Uterus (tissue), 4 donors: ENCODE measurements around the gene COL23A1. TPM values are rescaled to one million over a fixed set of nuclear protein-coding genes. Genes with fewer than 3 reads are reported as not detected.

Experiments used
- DNase-seq, 2 donors: peaks; one replicate each; pipeline ENCODE4 v3.0.0-alpha.2; 2019 to 2020
- H3K27ac ChIP-seq, 2 donors: fragments of 200-600 bp; sonication (generic); 1 replicate in 1 of 2; 2 replicates in 1 of 2; pipeline ENCODE4 v1.5.1; 2016 to 2018
- H3K27me3 ChIP-seq, 2 donors: fragments of 200-600 bp; sonication (generic); one replicate each; pipeline ENCODE4 v1.5.1; 2018 to 2019; ENCODE audit warnings: control low read depth in 1 of 2
- H3K36me3 ChIP-seq, 2 donors: fragments of 200-600 bp; sonication (generic); one replicate each; pipeline ENCODE4 v1.5.1; 2019; ENCODE audit warnings: control low read depth in 1 of 2
- H3K4me1 ChIP-seq, 2 donors: fragments of 200-600 bp; sonication (generic); one replicate each; pipeline ENCODE4 v1.5.1; 2018 to 2019; ENCODE audit warnings: control low read depth in 1 of 2
- H3K4me3 ChIP-seq, 2 donors: fragments of 200-600 bp; sonication (generic); 1 replicate in 1 of 2; 2 replicates in 1 of 2; pipeline ENCODE4 v1.5.1; 2018 to 2019; ENCODE audit warnings: mild to moderate bottlenecking in 1 of 2
- H3K9me3 ChIP-seq, 2 donors: fragments of 200-600 bp; sonication (generic); one replicate each; pipeline ENCODE4 v1.5.1; 2019; ENCODE audit warnings: control low read depth in 1 of 2
- POLR2A ChIP-seq, 2 donors: fragments of 450-650 bp; IDR thresholded peaks; one replicate each; pipeline ENCODE4 v1.6.1; 2016; ENCODE audit warnings: antibody characterized with exemption in 2 of 2, mild to moderate bottlenecking in 1 of 2, moderate library complexity in 1 of 2
- intact Hi-C: fragments of 100-400 bp; cut with DNase I; formaldehyde crosslinking; loops from one replicate; pipeline ENCODE4 v1.15.1; 2023; ENCODE audit warnings: low total_unique reads
- total RNA-seq, 4 donors: library from RNA; depleted of rRNA in 3 of 4; stranded (reverse); fragments of >200 nt in 3 of 4; gene quantifications; one replicate each; pipeline versions ENCODE4 v1.1.0 to v1.2.4, GENCODE V29; 2014 to 2023
- TF ChIP-seq, protein P1 (sequence below), 4 experiments: fragments of 200-600 bp in 2 of 4; fragments of 450-650 bp in 2 of 4; sonication (generic) in 2 of 4; IDR thresholded peaks; one replicate each; pipeline ENCODE4 v1.5.1; 2016 to 2019; ENCODE audit warnings: antibody characterized with exemption in 4 of 4, mild to moderate bottlenecking in 2 of 4, moderate library complexity in 1 of 4
- donor health status: DM: yes; HTN: yes; CAD: no.

COL23A1 gene
- total RNA-seq, 4 donors from 2014 or later: 0.85 to 7.6 (median 2.0) TPM; not detected in 1

DNA sequence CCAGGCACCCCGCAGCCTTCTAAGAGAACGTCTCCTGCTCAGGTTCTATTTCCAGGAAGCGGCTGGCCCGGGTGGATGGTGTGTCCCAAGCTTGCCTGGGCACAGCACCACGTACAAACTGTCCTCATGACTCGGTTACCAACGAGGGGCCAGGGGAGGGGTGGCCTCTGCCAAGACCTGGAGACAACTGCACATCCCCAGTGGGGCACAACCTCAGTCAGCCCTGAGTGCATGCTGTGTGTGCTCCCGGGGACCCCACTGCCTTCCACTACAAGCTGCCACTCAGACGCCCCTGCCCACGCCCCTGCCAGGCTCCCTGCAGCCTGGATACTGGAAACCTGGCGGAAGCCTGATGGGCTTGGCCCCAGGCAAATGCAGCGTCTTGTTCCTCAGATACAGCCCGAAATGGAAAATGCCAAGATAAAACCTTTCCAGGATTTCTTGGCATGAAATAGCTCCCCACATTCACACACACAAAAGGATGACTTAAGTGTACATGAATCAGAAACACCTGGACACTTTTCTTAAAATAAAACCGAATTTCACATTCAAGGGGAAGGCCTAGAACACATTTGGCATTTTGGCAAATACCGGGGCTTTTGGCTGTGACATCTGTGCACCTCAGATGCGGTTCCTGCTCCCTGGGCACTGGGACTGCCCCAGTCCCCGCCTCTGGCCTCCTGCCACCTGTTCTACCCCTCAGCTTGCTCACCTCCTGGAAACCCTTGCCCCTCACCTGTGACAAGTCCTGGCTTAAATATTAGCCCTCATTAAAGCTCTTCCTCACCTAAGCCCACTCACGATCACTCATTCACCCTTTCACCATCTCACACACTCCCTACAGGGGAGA lies 62.5 kb downstream of the COL23A1 start:
- DNase-seq: no peak
- H3K27ac ChIP-seq: no peak overlapping the region

DNA sequence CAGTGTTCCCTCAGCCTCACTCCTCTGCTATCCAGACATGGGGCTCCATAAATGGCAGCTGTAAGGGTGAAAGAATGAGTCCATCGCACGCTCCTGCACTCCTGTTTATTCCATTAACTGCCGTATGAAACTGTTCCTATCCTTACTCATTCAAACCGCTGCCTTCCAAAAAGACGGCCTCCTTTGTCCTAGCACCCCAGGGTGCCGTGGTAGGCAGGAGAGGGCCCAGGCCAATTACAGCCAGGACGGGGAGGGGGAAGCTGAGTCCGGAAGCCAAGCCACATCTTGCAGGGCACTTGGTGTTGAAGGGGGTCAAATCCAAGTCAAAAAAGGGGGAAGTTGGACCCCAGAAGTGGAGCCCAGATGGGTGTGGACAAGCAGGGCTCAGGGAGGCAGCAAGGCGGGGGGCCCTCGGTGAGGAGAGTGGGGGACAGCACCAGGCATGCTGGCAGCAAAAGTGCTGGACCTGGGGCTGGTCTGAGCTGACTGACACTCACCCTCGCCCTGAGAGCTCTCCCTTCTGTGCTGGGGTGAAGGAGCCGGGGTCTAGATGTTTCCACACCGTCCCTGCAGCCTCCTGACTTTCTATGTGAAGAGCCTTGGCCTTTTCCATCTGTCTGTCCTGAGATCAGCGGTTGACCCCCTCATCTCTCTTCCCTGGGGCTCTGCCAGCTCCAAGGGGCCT lies 63.3 kb downstream of the COL23A1 start:
- TF ChIP-seq, protein P1, sequence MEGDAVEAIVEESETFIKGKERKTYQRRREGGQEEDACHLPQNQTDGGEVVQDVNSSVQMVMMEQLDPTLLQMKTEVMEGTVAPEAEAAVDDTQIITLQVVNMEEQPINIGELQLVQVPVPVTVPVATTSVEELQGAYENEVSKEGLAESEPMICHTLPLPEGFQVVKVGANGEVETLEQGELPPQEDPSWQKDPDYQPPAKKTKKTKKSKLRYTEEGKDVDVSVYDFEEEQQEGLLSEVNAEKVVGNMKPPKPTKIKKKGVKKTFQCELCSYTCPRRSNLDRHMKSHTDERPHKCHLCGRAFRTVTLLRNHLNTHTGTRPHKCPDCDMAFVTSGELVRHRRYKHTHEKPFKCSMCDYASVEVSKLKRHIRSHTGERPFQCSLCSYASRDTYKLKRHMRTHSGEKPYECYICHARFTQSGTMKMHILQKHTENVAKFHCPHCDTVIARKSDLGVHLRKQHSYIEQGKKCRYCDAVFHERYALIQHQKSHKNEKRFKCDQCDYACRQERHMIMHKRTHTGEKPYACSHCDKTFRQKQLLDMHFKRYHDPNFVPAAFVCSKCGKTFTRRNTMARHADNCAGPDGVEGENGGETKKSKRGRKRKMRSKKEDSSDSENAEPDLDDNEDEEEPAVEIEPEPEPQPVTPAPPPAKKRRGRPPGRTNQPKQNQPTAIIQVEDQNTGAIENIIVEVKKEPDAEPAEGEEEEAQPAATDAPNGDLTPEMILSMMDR (IDR thresholded peaks at IDR 0.05): no peak
- TF ChIP-seq POLR2A (IDR thresholded peaks at IDR 0.05): no peak
- no peaks in the 10 kb centered on the region for H3K4me1 ChIP-seq
- intact Hi-C loops: no loop called here
- no peaks in the 10 kb centered on the region for H3K9me3 ChIP-seq
- H3K4me3 ChIP-seq: no peak overlapping the region
- no peak overlapping the region for H3K27ac ChIP-seq
- H3K27me3 ChIP-seq: no peaks in the 10 kb centered on the region
- H3K36me3 ChIP-seq: no peaks in the 10 kb centered on the region
- DNase-seq: no peak

More for the DNA sequence above, 62.5 kb downstream of the COL23A1 start:
- TF ChIP-seq, protein P1 (IDR thresholded peaks at IDR 0.05): no peak
- TF ChIP-seq POLR2A (IDR thresholded peaks at IDR 0.05): no peak
- Histone ChIP-seq H3K4me1 (no peaks in the 10 kb centered on the region), H3K4me3 (no peak overlapping the region), H3K27me3 (no peaks in the 10 kb centered on the region), H3K9me3 (no peaks in the 10 kb centered on the region), H3K36me3 (no peaks in the 10 kb centered on the region)
- intact Hi-C loops: no loop called here

DNA sequence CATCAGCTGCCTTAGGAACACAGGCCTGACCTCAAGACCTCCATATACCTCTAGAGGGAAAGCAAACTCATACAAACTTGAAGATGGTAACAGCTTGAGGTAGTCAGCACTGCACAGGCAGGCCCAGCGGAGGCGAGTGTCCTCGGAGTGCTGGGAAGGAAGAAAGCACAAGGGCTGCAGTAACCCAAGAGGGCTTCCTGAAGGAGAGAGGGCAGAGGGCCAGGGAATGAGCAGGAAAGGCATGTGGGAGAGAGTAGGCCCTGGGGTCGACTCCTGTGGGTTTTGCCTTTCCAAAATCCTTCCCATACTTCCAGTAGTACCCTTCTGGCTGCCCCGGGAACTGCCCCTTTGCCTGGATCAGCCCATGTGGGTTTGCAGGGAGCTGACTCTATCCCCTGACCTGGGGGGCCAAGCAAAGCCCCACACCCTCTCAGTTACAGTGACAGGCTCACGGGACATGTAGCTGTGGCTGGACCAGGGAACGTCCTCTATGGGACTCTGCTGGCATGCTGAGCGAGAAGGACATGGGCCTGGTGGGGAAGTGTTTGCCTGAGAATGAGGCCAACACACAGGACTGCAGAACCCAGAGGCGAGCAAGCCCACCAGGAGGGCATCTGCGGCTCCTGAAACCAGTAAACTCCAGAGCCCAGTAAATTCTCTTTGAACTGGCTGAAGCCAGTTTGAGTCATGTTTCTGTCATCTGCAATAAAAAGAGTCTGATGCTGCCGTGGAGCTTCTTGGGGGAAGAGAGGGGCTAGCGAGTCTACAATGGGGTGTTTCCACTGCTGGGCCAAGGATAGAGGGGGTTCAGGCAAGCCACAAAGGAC lies 64.1 kb downstream of the COL23A1 start:
- no peaks in the 10 kb centered on the region for H3K4me1 ChIP-seq
- TF ChIP-seq, protein P1 (IDR thresholded peaks at IDR 0.05): no peak
- TF ChIP-seq POLR2A (IDR thresholded peaks at IDR 0.05): no peak
- no peaks in the 10 kb centered on the region for H3K36me3 ChIP-seq
- DNase-seq: no peak
- no peaks in the 10 kb centered on the region for H3K27me3 ChIP-seq
- intact Hi-C loops: no loop called here
- no peak overlapping the region for H3K4me3 ChIP-seq
- H3K9me3 ChIP-seq: no peaks in the 10 kb centered on the region
- no peak overlapping the region for H3K27ac ChIP-seq

DNA sequence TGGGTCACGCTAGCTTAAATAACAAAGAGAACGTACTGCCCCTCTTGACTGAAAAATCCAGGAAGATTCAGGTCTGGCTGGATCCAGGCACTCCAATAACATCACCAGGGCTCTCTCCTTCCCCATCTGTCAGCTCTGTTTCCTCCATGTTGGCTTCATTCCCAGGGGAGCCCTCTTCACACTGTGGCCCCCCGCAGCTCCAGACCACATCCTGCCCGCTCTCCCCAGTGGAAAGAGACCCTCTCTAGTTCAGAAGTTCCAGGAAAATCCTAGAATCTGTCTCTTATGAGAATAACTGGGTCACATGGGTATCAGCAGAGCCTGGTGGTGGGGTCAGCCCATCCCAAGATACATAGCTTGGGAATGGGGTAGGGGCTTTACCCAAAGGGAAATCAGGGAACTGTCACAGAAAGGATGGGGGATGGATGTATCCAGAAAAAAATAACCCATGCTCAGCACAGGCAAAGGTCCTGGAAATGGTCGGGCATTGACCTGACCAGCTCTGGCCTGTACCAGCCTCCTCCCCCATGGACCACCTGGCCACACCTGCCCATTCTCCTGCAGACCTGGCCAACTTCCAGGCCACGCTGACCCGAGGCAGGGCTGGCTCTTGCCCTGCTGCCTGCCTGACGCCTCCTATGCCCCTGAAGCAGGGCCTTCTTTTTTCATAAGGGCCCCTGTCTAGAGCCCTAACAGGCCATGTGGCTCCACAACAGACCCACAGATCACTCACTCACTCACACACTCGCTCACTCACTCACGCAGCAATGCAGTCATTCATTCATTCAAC lies 65.9 kb downstream of the COL23A1 start:
- intact Hi-C loops: no loop called here
- DNase-seq: no peak
- Histone ChIP-seq H3K4me1 (no peaks in the 10 kb centered on the region), H3K9me3 (no peaks in the 10 kb centered on the region), H3K27ac (no peak overlapping the region), H3K27me3 (no peaks in the 10 kb centered on the region), H3K36me3 (no peaks in the 10 kb centered on the region), H3K4me3 (no peak overlapping the region)
- TF ChIP-seq, protein P1 (IDR thresholded peaks at IDR 0.05): no peak
- no peak for TF ChIP-seq POLR2A (IDR thresholded peaks at IDR 0.05)
